A204.1 (cell line): ENCODE data around the gene ELOVL6.
"Not testable (repeated sequence)": the region's sequence is repeated elsewhere in the genome, so short reads cannot be mapped to it uniquely, and the experiment has no call there.

Experiments used
- FAIRE-seq: peaks from 2 replicates; lab custom pipeline; 2012; peaks lifted over from hg19 to GRCh38; lab: Jason Lieb, UNC

ELOVL6 gene

DNA sequence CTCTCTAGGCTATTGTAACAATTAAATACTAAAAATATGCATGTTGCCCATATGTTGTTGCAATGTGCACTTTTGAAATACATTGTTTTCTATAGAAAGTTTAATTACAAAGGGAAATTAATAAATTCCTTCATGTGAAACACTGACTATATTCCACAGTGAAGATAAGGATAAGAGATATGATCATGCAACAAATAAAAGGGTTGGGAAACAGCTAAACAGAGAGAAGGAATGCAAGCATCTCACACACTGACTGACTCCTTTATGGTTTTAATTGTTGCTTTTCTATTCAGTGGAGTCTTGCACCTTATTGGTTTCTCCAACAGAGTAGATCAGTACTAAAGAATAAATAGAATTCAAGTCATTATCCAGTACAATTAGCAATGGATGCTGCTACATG lies 37.8 kb downstream of the ELOVL6 start:
- FAIRE-seq, result no peak

DNA sequence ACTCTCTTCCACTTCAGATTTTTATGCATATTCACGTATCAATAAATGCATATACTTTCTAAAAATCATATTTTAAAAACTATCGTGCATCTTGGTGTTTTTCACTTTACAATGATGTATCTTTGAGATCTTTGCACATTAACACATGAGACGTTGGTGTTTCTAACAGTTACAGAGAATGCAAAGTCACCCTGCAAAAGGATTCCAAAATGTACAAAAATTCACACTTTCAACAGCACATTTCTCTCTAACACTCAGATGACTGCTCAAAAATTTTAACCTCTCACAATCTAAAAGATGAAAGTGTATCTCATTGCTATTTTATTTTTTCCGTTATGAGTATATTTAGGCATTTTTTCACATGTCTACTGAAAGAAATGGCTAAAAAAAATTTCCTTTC lies 38.9 kb downstream of the ELOVL6 start:
- FAIRE-seq, result no peak

DNA sequence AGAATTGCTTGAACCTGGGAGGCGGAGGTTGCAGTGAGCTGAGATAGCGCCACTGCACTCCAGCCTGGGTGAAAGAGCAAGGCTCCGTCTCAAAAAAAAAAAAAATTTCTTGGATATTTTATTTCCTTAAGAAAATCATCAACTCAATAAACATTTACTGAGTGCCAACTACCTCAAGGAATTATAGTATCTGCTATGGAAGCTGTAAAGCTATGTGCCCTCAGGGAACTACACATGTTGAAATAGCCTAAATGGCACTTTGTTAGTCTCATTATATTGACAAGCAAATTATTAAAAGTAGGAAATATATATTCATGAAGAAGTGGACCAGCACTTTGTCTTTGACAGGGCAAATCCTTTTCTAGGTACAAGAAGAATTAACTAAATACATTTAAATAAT lies 40.8 kb downstream of the ELOVL6 start:
- FAIRE-seq, result no peak

DNA sequence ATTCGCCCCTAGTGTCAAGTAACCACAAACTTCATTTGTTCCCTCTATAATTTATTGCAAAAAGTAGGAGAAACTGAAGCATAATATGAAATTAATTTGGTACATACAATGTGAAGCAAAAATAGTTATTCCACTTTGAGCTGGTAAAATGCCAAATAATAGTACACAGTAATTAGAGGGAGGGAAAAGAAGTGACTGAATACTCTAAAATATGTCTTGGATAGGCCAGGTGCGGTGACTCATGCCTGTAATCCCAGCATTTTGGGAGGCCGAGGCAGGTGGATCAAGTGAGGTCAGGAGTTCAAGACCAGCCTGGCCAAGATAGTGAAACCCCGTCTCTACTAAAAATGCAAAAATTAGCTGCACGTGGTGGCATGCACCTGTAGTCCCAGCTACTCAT lies 41.2 kb downstream of the ELOVL6 start:
- FAIRE-seq, result not testable (repeated sequence)

DNA sequence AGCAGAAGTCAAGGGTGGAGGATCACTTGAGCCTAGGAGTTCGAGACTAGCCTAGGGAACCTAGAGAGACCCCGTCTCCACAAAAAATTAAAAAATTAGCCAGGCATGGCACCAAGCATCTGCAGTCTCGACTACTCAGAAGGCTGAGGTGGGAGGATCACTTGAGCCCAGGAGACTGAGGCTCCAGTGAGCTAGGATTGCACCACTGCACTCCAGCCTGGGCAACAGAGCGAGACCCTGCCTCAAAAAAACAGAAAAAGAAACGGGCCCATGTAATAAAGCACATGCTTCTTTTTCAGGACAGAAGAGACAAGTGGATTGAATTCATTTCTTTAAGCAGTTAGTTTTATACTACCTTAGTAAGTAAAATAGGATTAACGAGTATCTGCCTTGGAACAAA lies 42.0 kb downstream of the ELOVL6 start:
- FAIRE-seq, result no peak

DNA sequence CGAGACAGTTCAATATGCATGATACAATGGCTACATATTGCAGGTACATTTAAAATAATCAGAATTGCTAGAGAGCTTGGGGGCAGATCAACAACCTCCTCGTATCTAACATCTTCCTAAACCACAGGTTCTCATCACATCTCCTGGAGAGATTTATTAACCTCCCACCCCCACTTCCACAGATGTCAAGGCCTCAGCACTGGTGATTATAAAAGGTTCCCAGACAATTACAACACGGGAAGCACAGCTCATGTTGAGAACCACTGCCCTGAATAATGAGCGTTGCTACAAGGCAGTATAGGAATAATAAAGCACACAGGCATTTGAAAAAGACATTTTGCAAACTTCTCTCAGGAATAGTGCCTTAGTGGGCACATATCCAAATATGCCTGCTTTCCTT lies 42.8 kb downstream of the ELOVL6 start:
- FAIRE-seq, result no peak

DNA sequence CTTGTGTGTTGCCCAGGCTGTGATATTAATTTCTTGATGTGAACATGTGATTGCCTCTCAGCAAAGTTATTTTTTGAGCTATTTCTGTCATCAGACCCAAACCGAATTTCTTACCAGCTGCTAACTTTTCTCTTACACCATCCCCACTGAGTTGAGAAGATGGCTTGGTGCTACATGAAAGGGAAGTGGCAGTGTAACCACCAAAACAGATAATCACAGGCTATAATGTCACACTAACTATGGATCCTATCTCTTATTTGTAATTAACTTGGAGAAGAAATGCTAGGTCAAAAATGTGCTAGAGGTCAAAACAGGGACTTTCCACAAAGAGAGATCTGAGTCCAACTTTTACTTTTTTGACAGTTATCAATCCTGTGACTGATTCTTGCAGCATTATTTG lies 43.8 kb downstream of the ELOVL6 start:
- FAIRE-seq, result no peak

DNA sequence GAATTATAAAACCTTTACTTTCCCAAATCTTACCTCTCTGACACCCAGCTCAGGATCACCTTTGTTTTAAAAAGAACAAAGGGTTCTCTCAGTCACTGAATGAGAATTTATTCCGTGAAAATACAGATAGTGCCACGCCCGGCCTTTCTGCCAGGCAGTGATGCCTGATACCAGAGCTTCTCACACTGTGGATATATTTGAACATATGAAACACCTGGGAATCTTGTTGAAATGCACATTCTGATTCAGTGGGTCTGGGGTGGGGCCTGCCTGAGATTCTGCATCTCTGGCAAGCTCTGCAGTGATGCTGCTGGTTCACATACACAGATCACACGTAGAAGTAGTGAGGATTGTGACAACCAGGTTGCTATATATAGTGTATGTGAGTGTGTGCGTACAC lies 46.0 kb downstream of the ELOVL6 start:
- no peak for FAIRE-seq

DNA sequence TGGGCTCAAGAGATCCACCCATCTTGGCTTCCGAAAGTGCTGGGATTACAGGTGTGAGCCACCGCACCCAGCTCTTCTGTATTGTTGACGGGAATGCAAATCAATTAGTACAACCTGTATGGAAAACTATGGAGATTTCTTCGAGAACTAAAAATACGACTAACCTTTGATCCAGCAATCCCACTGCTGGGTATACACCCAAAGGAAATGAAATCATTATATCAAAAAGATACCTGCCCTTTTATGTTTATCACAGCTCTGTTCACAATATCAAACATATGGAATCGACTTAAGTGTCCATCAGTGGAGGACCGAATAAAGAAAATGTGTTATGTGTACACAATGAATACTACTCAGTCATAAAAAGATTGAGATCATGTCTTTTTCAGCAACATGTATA lies 49.3 kb downstream of the ELOVL6 start:
- no peak for FAIRE-seq

DNA sequence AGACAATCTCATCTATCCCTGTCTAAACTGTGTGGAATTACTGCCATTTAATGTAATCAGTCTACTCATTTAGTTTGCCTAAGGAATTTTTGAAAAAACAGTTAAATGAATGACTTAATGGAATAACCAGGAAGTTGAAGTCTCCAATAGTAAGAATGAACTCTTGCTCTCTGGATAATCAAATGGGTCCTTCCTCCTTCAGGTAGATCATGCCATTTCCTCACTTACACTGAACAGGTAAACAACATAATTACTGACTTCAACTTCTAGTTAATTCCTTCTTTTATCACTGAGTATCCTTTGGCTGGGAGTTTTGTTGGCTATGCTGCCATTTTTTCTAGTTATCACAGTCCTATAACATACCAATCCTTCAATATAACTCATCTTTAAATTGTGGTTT lies 56.0 kb downstream of the ELOVL6 start:
- FAIRE-seq, result no peak

DNA sequence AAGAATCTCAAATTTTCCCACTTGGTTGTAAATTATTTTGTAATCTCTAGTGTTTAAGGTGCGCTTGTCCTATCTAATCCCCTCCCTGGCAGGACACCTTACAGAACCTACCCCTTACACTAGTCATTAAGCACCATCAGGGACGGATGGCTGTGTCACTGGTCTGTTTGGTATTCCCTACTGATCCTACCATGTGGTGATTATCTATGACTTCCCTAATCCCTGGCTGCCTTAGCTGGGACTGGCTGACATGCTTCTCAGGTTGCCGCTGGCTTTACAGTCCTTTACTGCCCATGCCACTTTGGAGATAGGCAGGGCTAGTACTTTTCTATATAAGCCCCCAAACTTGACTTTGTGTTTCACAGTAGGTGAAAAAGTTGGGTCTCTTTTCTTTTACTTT lies 58.6 kb downstream of the ELOVL6 start:
- FAIRE-seq, result no peak

DNA sequence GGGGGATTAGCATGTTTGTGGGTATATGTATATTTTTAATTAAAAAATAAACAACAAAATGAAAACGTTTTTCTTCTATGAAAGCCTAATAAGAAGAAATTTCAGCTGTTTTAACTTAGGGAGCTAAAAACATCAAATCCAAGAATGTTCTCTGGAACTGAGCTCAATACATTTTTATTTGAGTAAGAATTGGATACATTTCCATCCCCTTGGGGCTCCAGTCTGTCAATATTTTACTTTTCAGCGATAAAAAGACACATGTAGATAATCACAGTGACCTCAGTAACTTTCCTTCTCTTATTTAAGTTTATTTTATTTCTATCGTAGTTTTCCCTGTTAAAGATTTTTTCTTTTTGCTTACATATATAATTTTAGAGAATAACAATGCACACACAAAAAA lies 59.3 kb downstream of the ELOVL6 start:
- no peak for FAIRE-seq

DNA sequence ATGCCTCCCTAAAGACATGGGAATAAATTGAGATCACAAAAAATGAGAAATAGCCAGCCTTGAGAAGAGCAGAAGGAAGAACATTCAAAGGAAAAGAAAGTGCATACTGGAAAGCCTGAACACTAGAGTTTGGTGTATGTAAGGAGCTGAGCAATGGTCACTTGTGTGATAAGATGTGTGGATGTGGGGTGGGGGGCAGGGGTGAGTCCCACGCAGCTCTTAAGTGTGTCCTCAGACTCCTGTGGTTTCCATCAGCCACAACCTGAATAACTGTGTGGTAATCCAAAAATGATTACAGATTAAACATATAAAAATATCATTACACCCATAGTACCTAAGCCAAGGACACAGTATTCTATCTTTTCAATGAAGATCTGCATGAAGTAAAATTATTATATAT lies 59.9 kb downstream of the ELOVL6 start:
- no peak for FAIRE-seq

DNA sequence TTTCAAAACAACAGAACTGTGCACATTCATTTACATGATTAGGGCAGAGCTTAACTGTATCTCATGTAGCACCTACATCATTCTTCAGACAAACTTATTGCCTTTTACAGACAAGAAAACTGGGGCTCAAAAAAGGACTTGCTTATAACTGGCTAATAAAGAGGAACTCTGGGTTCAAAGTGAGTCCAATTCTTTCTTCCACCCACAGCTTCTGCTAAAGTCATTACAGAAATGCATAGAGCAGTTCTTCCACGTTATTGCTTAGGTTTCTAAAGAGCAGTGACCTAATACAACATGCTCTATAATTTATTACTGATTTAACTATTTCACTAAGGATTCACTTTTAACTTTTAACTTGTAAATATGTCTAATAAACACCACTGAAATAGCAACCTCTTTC lies 60.6 kb downstream of the ELOVL6 start:
- FAIRE-seq, result no peak

DNA sequence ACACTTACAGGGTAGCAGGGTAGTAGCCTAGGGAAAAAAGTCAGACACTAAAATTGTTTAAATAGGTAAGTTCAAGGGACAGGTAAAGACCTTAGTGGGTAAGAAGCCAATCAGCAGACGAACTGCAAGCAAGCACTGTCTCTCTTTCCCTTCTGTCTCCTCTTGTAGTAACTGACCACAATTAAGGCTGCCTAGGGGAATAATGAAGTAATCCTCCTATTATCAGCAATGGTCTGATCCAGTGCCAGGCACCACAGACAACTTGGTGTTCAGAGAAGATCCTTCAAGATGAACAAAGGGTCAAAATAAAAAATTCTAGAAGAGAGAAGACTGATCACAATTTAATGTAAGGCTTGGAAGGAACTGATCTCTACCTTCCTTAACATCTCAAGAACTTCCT lies 62.9 kb downstream of the ELOVL6 start:
- FAIRE-seq, result no peak

DNA sequence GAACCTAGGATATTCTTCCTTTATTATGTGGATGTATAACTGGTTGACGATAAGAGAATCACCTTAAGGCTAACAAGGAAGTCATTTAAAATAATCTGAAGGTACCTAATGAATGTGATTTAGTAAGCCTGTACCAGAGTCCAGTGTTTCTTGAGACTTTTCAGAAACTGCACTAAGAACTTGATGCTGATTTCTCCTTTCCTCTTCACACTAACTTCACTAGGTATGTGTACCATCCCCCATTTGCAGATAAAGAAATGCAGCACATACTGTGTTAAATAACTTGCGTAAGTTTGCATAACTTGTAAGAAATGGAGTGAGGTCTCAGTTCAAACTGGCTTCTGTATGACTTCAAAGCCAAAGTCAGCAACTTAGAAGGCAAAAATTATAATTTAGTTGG lies 63.3 kb downstream of the ELOVL6 start:
- FAIRE-seq, result no peak

DNA sequence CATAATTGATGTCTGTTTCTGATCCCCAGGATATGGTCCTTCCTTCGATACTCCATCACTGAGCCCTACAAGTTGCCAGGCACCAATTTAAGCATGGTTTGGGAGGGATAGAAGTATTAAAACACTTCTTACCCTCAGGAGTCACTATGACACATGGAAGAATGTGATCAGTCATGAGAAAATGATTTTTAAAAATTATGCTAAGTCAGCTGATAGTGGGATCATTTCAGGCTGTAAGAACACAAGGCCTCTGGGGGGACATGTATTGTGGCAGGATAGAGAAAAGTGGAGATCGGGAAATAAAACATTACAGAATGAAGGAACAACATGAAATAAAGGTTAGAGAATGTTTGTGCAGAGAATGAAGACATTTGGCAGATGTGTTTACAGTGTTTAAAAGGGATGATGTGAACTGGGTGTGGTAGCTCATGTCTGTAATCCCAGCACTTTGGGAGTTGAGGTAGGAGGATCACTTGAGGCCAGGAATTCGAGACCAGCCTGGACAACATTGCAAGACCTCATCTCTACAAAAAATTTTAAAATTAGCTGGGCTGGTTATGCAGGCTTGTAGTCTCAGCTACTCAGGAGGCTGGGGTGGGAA lies 64.0 kb downstream of the ELOVL6 start:
- FAIRE-seq, result no peak

DNA sequence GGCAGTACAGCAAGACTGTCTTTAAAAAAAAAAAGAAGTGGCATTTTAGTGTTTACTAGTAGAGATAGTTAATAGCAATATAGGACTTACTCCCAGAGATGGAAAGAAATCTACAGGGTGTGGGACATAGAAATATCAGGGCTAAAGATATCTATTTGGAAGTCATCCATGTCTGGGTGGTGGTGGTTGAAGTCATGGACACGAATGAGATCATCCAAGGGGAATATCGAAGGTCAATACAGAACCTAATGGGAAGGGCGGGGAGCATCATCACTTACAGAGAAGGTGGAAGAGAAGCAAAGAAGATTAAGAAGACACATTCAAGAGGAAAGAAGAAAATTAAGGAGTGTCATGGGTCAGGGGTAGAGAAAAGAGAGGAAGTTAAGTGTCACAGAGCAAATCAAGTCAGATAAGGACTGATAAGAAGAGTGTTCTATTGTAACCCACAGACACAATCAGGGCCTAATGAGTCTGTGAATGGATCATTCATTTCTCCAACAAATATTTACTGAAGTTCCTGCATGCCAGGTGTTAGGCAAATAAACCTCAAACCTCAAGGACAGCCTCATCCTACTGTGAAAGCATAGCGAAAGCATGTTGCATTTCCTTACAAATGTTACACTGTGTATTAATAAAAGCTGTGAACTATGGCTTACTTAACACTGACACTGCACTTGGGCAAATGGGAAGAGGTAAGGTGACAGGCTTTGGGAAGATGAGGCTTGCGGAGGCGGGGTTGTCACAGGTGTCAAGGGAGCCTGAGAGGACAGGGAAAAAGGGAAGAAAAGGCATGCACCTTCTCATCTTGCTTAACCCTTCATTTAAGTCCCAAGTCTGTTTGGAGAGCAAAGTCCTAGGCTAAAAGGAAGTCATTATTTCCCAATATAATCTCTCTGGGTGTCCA lies 65.3 kb downstream of the ELOVL6 start:
- FAIRE-seq, result no peak

DNA sequence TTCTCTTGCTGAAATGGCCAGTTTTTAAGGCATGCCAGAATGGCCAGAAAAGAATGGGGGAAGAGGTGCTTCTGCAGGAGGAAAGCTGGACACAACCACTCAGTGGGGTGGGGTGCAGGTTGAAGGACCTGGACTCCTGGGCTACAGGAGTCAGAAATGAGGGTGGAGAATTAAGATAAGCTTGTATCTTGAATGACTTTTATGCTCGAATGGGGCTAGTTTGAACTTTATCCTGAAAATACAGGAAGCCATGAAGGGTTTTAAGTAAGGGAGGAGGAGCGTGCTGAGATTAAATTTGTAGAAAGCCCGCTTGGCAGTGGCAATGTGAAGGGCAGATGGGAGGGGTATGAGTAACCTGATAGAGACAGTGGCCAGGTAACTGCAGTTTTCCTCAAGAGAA lies 66.5 kb downstream of the ELOVL6 start:
- no peak for FAIRE-seq

DNA sequence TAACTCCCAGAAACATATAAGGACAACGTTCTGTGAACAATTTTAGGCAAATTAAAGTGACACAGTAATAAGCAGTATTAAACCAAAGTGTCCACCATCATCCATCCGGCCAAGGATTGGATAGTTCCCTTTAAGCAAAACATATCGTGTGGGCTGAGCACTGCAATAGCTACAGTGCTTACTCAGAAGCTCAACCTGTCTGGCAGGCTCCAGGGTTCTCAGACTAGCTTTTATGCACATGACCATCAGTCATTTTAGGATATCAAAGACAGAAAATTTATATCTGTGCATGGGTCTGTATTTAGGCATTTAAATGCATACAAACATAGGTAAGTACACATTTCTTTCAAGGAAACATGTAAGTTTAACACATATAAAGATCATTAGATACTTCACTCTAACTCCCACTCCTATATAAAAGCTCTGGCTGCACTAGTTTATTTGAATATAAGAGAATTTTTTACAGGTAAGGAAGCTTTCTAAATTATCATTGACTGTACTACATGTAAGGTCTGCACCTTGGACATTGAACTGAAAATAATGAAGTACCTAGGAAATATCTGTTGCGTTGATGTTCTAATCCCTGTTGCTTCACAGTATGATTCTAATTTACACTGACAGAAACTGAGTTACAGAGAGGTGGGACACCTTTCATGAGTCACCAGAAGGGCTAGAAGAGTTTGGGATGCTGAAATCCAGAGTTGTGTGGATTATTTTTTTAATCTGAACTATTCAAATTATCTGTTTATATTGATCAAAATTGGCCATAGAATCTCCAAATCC lies 67.6 kb downstream of the ELOVL6 start:
- no peak for FAIRE-seq

DNA sequence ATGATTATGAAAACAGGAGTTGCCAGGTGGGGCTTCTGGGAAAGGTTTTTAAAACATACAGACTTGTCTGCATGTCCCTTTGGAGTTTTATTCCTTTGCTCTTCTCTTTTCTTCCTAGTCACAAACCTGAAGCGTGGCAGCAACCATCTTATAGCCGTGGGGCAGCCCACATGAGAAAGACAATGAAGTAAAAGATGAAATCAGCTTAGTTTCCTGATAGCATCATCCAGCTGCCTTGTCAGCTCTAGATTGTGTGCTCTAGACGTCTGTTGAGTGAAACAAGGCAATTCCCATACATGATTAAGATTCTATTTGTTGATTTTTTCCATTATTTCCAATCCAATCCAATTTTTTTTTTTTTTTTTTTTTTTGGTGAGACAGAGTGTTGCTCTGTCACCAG lies 68.9 kb downstream of the ELOVL6 start:
- no peak for FAIRE-seq

DNA sequence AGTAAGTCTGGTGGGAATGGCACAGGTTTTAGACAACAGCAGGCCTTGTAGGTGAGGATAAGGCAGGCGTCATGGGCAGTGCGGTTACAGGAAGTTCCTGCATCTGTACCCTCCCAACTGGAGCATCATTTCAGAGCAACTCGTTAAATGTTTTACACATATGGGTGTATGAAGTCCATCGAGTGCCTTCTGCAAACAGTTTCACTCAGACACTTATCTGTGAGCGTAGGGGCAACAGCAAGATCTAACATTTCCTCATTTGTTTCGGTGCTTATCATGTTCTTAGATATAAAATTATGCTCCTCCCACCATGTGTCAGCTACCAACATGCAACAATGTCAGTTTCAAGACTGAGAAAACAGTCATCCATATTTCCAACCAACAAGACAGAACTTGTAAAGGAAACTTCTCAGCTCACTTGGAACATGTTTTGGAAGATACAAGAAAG lies 69.9 kb downstream of the ELOVL6 start:
- FAIRE-seq, result no peak

DNA sequence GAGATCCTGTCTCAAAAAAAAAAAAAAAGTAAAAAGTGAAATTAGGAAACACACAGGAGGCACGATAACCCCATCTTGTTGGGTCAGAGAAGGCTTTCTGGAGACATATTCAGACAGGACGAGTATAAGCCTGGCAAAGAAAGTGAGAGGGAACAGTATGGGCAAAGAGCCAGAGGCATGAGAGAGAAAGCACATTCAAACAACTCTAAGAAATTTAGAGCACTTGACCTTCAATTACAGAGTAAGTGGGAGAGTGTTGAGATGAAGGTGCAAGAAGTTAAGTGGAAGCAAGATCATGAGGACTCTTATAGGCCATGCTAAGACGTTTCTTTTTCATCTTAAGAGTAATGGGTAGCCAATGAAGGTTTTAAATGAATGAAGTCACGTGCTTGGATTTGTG lies 70.4 kb downstream of the ELOVL6 start:
- no peak for FAIRE-seq
